ENCODE measurements around the gene SLC1A1. TPM values are rescaled to one million over a fixed set of nuclear protein-coding genes. Genes with fewer than 3 reads are reported as not detected.

The SLC1A1 gene
- total RNA-seq, 1 donor from 2014 or later, result 4.7 TPM

DNA sequence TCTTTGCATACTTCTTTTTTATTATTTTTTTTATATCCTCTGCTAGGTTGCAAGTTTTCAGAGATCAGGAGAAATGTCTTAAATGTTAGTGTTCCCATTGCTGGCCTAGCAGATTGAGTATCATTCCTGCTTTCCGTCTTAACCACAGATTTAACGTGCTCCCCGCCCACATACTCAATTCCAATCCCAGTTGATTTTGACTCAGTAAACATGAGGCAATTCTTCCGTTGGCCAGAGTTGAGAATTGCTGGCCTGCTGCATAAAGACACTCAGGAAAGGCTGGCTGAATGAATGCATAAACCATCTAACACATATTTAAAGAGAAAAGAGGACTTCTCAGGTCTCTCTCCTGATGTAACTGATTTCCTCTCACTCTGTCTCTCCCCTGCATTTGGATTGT lies 125.0 kb downstream of the SLC1A1 start:
- no peak for DNase-seq (ENCODE audit: low read depth)
- TF ChIP-seq, protein P1, sequence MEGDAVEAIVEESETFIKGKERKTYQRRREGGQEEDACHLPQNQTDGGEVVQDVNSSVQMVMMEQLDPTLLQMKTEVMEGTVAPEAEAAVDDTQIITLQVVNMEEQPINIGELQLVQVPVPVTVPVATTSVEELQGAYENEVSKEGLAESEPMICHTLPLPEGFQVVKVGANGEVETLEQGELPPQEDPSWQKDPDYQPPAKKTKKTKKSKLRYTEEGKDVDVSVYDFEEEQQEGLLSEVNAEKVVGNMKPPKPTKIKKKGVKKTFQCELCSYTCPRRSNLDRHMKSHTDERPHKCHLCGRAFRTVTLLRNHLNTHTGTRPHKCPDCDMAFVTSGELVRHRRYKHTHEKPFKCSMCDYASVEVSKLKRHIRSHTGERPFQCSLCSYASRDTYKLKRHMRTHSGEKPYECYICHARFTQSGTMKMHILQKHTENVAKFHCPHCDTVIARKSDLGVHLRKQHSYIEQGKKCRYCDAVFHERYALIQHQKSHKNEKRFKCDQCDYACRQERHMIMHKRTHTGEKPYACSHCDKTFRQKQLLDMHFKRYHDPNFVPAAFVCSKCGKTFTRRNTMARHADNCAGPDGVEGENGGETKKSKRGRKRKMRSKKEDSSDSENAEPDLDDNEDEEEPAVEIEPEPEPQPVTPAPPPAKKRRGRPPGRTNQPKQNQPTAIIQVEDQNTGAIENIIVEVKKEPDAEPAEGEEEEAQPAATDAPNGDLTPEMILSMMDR (IDR thresholded peaks at IDR 0.05; ENCODE audit: insufficient read depth, low read length, poor library complexity, severe bottlenecking), result no peak
- H3K4me3 ChIP-seq (ENCODE audit: low read depth, low read length), result no peak overlapping the region

DNA sequence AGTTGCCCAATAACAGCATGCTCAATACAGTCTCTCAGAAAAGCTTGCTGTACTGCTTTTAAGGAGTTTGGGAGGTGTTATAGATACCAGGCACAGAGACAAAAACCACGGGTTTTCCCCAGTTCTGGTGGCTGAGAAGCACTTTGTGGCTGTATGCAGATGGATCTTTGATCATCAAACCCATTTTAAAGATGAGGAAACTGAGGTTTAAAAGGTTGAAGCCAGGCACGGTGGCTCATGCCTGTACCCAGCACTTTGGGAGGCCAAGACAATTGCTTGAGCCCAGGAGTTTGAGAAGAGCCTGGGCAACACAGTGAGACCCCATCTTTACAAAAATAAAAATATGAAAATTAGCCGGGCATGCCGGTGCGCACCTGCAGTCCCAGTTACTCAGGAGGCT lies 125.5 kb downstream of the SLC1A1 start:
- TF ChIP-seq, protein P1 (IDR thresholded peaks at IDR 0.05; ENCODE audit: insufficient read depth, low read length, poor library complexity, severe bottlenecking), result no peak
- no peaks in the 10 kb centered on the region for H3K27me3 ChIP-seq (ENCODE audit: control insufficient read depth, insufficient read depth, low read length)
- no peaks in the 10 kb centered on the region for H3K36me3 ChIP-seq (ENCODE audit: control insufficient read depth, insufficient read depth, low read length)
- no peak for DNase-seq (ENCODE audit: low read depth)
- H3K4me3 ChIP-seq (ENCODE audit: low read depth, low read length), result no peak overlapping the region

More for the DNA sequence above, 125.0 kb downstream of the SLC1A1 start:
- Histone ChIP-seq H3K27me3 (ENCODE audit: control insufficient read depth, insufficient read depth, low read length) (no peaks in the 10 kb centered on the region), H3K36me3 (ENCODE audit: control insufficient read depth, insufficient read depth, low read length) (no peaks in the 10 kb centered on the region)

DNA sequence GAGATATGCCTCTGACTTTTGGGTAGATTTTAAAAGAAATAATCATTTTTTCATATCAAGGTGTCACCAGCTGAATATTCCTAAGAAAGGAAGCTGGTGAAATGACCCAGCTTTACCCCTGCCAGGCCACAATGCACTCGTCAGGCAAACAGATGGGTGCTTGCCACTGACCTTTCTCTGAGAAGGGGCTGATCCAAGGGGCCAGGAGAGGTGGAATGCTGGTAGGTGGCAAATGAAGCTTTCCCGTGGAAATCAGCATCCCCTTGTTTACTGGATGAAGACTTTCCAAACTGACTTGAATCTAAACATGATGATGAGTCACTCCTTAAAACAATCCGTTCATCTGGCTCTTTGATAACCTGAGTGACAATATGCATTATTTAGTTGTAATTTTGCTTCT lies 127.5 kb downstream of the SLC1A1 start:
- TF ChIP-seq, protein P1 (IDR thresholded peaks at IDR 0.05; ENCODE audit: insufficient read depth, low read length, poor library complexity, severe bottlenecking), result no peak
- Histone ChIP-seq H3K36me3 (ENCODE audit: control insufficient read depth, insufficient read depth, low read length) (no peaks in the 10 kb centered on the region), H3K4me3 (ENCODE audit: low read depth, low read length) (no peak overlapping the region), H3K27me3 (ENCODE audit: control insufficient read depth, insufficient read depth, low read length) (no peaks in the 10 kb centered on the region)
- no peak for DNase-seq (ENCODE audit: low read depth)

DNA sequence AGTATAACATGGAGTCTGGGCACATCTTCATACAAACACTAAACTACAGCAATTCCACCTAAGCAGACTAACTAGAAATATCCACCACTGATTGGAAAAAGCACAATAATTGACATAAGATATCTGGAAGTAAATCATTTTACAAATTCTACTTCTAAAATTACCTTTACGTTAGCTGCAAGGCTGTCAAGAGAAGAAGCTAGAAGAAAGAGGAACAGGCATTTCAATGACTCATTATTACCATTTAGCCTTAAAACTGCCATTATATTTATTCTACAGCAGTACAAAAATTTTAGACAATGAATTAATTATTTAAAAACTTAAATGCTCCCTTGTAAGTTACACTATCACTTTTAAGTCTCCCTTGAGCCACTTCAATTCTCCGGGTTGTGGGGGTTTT lies 128.4 kb downstream of the SLC1A1 start:
- Histone ChIP-seq H3K4me3 (ENCODE audit: low read depth, low read length) (no peak overlapping the region), H3K36me3 (ENCODE audit: control insufficient read depth, insufficient read depth, low read length) (no peaks in the 10 kb centered on the region), H3K27me3 (ENCODE audit: control insufficient read depth, insufficient read depth, low read length) (no peaks in the 10 kb centered on the region)
- TF ChIP-seq, protein P1 (IDR thresholded peaks at IDR 0.05; ENCODE audit: insufficient read depth, low read length, poor library complexity, severe bottlenecking), result no peak
- DNase-seq (ENCODE audit: low read depth), result no peak

DNA sequence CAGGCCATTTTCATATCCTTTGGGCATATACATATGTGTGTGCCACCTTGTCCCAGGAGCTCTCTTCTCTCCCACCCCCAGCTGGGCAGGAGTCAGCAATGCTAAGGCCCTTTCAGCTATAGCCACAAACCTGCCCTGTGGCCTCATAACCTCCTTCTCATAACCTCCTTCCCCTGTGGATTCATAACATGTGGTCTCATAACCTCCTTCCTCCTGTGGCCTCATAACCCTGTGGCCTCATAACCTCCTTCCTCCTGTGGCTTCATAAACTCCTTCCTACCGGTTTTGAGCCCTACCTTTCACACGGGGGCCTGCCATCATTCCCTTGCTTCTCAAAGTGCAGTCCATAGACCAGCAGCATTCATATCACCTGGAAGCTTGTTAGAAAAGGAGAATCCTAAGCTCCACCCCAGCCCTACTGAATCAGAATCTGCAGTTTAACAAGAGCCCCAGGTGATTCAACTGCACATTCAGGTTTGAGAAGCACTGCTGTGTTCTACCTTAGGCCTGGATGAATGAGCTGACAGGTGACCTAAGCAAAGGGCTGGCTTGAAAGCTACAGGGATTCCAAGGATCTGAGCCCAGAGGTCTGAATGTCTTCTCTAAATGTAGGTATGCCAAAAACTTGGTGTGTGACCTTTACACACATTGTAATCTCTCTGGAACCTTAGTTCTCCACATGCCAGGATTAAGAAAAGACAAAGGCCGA lies 129.9 kb downstream of the SLC1A1 start:
- no peaks in the 10 kb centered on the region for H3K27me3 ChIP-seq (ENCODE audit: control insufficient read depth, insufficient read depth, low read length)
- no peaks in the 10 kb centered on the region for H3K36me3 ChIP-seq (ENCODE audit: control insufficient read depth, insufficient read depth, low read length)

More for the DNA sequence above, 129.9 kb downstream of the SLC1A1 start:
- no peak for DNase-seq (ENCODE audit: low read depth)
- TF ChIP-seq, protein P1 (IDR thresholded peaks at IDR 0.05; ENCODE audit: insufficient read depth, low read length, poor library complexity, severe bottlenecking), result no peak
- no peak overlapping the region for H3K4me3 ChIP-seq (ENCODE audit: low read depth, low read length)

Data from kidney epithelial cell (primary cell).